PC-9 (cell line): ENCODE data around the gene SHROOM4. TPM values are rescaled to one million over a fixed set of nuclear protein-coding genes. Genes with fewer than 3 reads are reported as not detected.

ENCODE experiments used
- BruUV-seq: library from RNA; stranded (reverse); fragments of 400-500 nt; replicated peaks from 2 replicates; lab custom pipeline; 2021; lab: Mats Ljungman, UMichigan
- CTCF ChIA-PET: fragments of 300-600 bp; sonication (Branson Sonifier 250); formaldehyde crosslinking; loops from one replicate; lab custom pipeline; 2022; ENCODE audit warnings: antibody characterized with exemption; lab: Charles Lee
- POLR2A ChIA-PET: fragments of 300-600 bp; sonication (Branson Sonifier 250); formaldehyde crosslinking; loops from one replicate; lab custom pipeline; 2022; ENCODE audit warnings: antibody characterized with exemption; ENCODE audit not compliant: unreplicated experiment; lab: Charles Lee
- DNase-seq, 2 experiments: peaks; one replicate each; pipeline versions ENCODE4 v3.0.0 to v3.0.0-alpha.2; 2015 to 2022; ENCODE audit warnings: mixed read lengths in 1 of 2
- H2AFZ ChIP-seq: fragments of 200-600 bp; sonication (generic); 2 replicates; pipeline ENCODE4 v1.8.1; 2017; ENCODE audit warnings: antibody characterized with exemption
- H3F3A ChIP-seq: fragments of 200-600 bp; sonication (generic); 2 replicates; pipeline ENCODE4 v1.8.1; 2017; ENCODE audit warnings: antibody characterized with exemption, mild to moderate bottlenecking, low read depth; ENCODE audit not compliant: insufficient read depth
- H3K27ac ChIP-seq: fragments of 200-600 bp; sonication (generic); 2 replicates; pipeline ENCODE4 v1.6.1; 2016; ENCODE audit warnings: mixed run types
- H3K27me3 ChIP-seq: fragments of 200-600 bp; sonication (generic); 2 replicates; pipeline ENCODE4 v1.6.1; 2016; ENCODE audit warnings: low read depth, mixed run types; ENCODE audit not compliant: insufficient read depth
- H3K36me3 ChIP-seq: fragments of 200-600 bp; sonication (generic); 2 replicates; pipeline ENCODE4 v1.6.1; 2016; ENCODE audit warnings: low read depth, mixed run types
- H3K4me1 ChIP-seq: fragments of 200-600 bp; sonication (generic); replicated peaks from 2 replicates; pipeline ENCODE4 v1.6.1; 2016; ENCODE audit warnings: mixed run types; ENCODE audit not compliant: insufficient read depth
- H3K4me2 ChIP-seq: fragments of 200-600 bp; sonication (generic); 2 replicates; pipeline ENCODE4 v1.6.1; 2017; ENCODE audit warnings: mixed run types
- H3K4me3 ChIP-seq: fragments of 200-600 bp; sonication (generic); 2 replicates; pipeline ENCODE4 v1.6.1; 2016; ENCODE audit warnings: mixed run types
- H3K79me2 ChIP-seq: fragments of 200-600 bp; sonication (generic); 2 replicates; pipeline ENCODE4 v1.6.1; 2017; ENCODE audit warnings: low read depth, mixed run types
- H3K9me2 ChIP-seq: fragments of 200-600 bp; sonication (generic); 2 replicates; pipeline ENCODE4 v1.8.1; 2017; ENCODE audit warnings: mild to moderate bottlenecking; ENCODE audit not compliant: insufficient read depth
- H3K9me3 ChIP-seq: fragments of 200-600 bp; sonication (generic); 2 replicates; pipeline ENCODE4 v1.8.1; 2016; ENCODE audit warnings: low read depth; ENCODE audit not compliant: insufficient read depth
- H4K20me1 ChIP-seq: fragments of 200-600 bp; sonication (generic); 2 replicates; pipeline ENCODE4 v1.8.1; 2017; ENCODE audit not compliant: insufficient read depth
- CTCF ChIP-seq: fragments of 200-600 bp; sonication (generic); conservative IDR thresholded peaks from 2 replicates; pipeline ENCODE4 v1.6.1; 2017; ENCODE audit warnings: mixed run types, antibody characterized with exemption, mild to moderate bottlenecking, moderate library complexity
- EZH2 ChIP-seq: fragments of 200-600 bp; sonication (generic); IDR thresholded peaks from 2 replicates; pipeline ENCODE4 v1.8.0; 2017; ENCODE audit warnings: antibody characterized with exemption, low read depth
- intact Hi-C: fragments of 100-400 bp; cut with micrococcal nuclease; formaldehyde crosslinking; loops from one replicate; pipeline ENCODE4 v1.10.0; 2022; ENCODE audit not compliant: unreplicated experiment
- total RNA-seq: library from RNA; stranded (reverse); gene quantifications from 2 replicates; pipeline ENCODE4 v1.2.3, GENCODE V29; 2021

Gene SHROOM4
- total RNA-seq, 1 experiment from 2014 or later = 1.1 TPM

- no TSS peak for BruUV-seq
- ChIA-PET POLR2A (no interaction called here), CTCF (no interaction called here)
- H3K79me2 ChIP-seq = no peaks in the 10 kb centered on the region
- H3F3A ChIP-seq = no peaks in the 10 kb centered on the region
- H3K4me2 ChIP-seq = no peak overlapping the region
- no peak for DNase-seq
- TF ChIP-seq CTCF (no peak), EZH2 (no peak)
- no peaks in the 10 kb centered on the region for H3K36me3 ChIP-seq
- intact Hi-C loops = no loop called here
- no peak overlapping the region for H3K4me3 ChIP-seq
- no peak overlapping the region for H2AFZ ChIP-seq
- H3K9me2 ChIP-seq = no peaks in the 10 kb centered on the region
- no peak overlapping the region for H3K27ac ChIP-seq
- H3K27me3 ChIP-seq = no peaks in the 10 kb centered on the region
- no peaks in the 10 kb centered on the region for H4K20me1 ChIP-seq
- no peaks in the 10 kb centered on the region for H3K4me1 ChIP-seq
- H3K9me3 ChIP-seq = no peaks in the 10 kb centered on the region
These were observed 178.1 kb downstream of the SHROOM4 start for GRCh38 chrX:50635817-50636365.

- Histone ChIP-seq H3F3A (no peaks in the 10 kb centered on the region), H3K79me2 (no peaks in the 10 kb centered on the region), H3K36me3 (no peaks in the 10 kb centered on the region), H3K27me3 (no peaks in the 10 kb centered on the region), H3K4me3 (no peak overlapping the region), H3K9me2 (no peaks in the 10 kb centered on the region), H3K27ac (no peak overlapping the region), H4K20me1 (no peaks in the 10 kb centered on the region), H3K9me3 (no peaks in the 10 kb centered on the region), H3K4me2 (no peak overlapping the region), H3K4me1 (no peaks in the 10 kb centered on the region), H2AFZ (no peak overlapping the region)
- POLR2A ChIA-PET = no interaction called here
- no peak for DNase-seq
- intact Hi-C loops = no loop called here
- CTCF ChIA-PET = no interaction called here
- BruUV-seq = no TSS peak
- TF ChIP-seq CTCF = no peak
- no peak for TF ChIP-seq EZH2
These were observed 178.8 kb downstream of the SHROOM4 start for GRCh38 chrX:50635162-50635561.

GRCh38 chrX:50629774-50630173 lies 184.2 kb downstream of the SHROOM4 start:
- intact Hi-C loops = no loop called here
- Histone ChIP-seq H4K20me1 (no peaks in the 10 kb centered on the region), H3K9me2 (no peaks in the 10 kb centered on the region), H3K27me3 (no peaks in the 10 kb centered on the region), H3K4me1 (no peaks in the 10 kb centered on the region), H3K36me3 (no peaks in the 10 kb centered on the region), H3K27ac (no peak overlapping the region), H3K9me3 (no peaks in the 10 kb centered on the region), H2AFZ (no peak overlapping the region), H3K4me3 (no peak overlapping the region), H3K4me2 (no peak overlapping the region), H3F3A (no peaks in the 10 kb centered on the region), H3K79me2 (no peaks in the 10 kb centered on the region)
- no TSS peak for BruUV-seq
- ChIA-PET CTCF (no interaction called here), POLR2A (no interaction called here)
- DNase-seq = peak; percentile 26 to 49
- TF ChIP-seq CTCF = no peak
- no peak for TF ChIP-seq EZH2
